ENCODE measurements around the gene CHD6. TPM values are rescaled to one million over a fixed set of nuclear protein-coding genes. Genes with fewer than 3 reads are reported as not detected.

CHD6 gene
- total RNA-seq, 1 experiment from 2014 or later = 51.1 TPM

DNA sequence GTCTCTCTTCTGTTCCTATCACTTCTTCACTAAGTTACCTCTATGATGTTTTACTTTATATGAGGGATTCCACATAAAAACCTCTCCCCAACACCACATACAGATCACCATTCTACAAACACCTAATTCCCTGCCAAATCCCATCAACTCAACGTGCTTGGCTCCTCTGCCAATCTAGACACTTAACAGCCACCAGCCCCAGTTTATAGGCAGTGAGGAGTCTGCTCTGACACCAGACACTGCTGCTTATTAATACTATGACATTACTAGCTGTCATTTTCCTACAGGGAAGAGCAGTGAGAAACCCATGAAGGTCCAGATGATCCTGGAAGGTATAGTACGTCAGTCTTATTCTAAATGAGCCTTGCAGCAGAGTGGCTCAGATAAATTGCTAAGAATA, 104.3 kb downstream of the CHD6 start:
- DNase-seq = no peak
- Histone ChIP-seq H3K4me2 (no peak overlapping the region), H3K9me3 (ENCODE audit: insufficient read depth, low read depth) (no peaks in the 10 kb centered on the region), H3K27me3 (ENCODE audit: insufficient read depth, low read depth) (no peaks in the 10 kb centered on the region), H2AFZ (no peak overlapping the region), H3K27ac (no peak overlapping the region), H3K4me1 (replicated peaks; ENCODE audit: insufficient read depth) (no peaks in the 10 kb centered on the region), H4K20me1 (ENCODE audit: insufficient read depth) (peaks cover 13% of the 10 kb centered on the region; the same call in 1 of the 2 replicates), H3F3A (ENCODE audit: insufficient read depth, low read depth) (no peaks in the 10 kb centered on the region), H3K36me3 (ENCODE audit: low read depth) (0 out of 2 replicates have a peak, but pooled peaks cover 7% of the 10 kb centered on the region), H3K9me2 (ENCODE audit: insufficient read depth) (no peaks in the 10 kb centered on the region), H3K4me3 (no peak overlapping the region), H3K79me2 (ENCODE audit: low read depth) (no peaks in the 10 kb centered on the region)
- TF ChIP-seq, protein P1, sequence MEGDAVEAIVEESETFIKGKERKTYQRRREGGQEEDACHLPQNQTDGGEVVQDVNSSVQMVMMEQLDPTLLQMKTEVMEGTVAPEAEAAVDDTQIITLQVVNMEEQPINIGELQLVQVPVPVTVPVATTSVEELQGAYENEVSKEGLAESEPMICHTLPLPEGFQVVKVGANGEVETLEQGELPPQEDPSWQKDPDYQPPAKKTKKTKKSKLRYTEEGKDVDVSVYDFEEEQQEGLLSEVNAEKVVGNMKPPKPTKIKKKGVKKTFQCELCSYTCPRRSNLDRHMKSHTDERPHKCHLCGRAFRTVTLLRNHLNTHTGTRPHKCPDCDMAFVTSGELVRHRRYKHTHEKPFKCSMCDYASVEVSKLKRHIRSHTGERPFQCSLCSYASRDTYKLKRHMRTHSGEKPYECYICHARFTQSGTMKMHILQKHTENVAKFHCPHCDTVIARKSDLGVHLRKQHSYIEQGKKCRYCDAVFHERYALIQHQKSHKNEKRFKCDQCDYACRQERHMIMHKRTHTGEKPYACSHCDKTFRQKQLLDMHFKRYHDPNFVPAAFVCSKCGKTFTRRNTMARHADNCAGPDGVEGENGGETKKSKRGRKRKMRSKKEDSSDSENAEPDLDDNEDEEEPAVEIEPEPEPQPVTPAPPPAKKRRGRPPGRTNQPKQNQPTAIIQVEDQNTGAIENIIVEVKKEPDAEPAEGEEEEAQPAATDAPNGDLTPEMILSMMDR (conservative IDR thresholded peaks at IDR 0.05) = no peak
- TF ChIP-seq EZH2 (IDR thresholded peaks at IDR 0.05; ENCODE audit: low read depth) = no peak
- ChIA-PET POLR2A (ENCODE audit: unreplicated experiment) (no interaction called here), CTCF (no interaction called here)
- intact Hi-C loops (cut with micrococcal nuclease; ENCODE audit: unreplicated experiment) = no loop called here
- BruUV-seq (replicated peaks) = no TSS peak

DNA sequence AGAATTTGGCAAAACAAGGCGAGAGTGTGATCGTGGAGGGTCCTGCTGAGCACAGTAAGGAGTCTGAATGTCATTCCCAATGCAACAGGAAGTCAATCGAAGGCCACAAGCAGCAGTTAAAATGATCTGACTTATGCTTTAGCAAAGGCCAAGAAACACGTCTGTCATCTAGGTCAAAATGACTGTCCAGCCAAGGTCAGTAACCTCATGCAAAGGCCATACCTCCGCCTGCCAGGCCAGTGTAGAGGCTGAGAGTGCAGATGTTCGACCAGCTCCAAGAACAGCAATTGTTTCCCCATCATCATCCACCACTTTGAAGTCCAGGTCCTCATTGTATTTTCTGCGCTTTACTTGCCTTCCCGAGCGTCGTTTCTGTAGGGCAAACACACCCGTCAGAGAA, 105.6 kb downstream of the CHD6 start:
- Histone ChIP-seq H3K4me2 (no peak overlapping the region), H3K9me2 (ENCODE audit: insufficient read depth) (no peaks in the 10 kb centered on the region), H3K27me3 (ENCODE audit: insufficient read depth, low read depth) (no peaks in the 10 kb centered on the region), H3K4me1 (replicated peaks; ENCODE audit: insufficient read depth) (no peaks in the 10 kb centered on the region), H3K9me3 (ENCODE audit: insufficient read depth, low read depth) (no peaks in the 10 kb centered on the region), H3K36me3 (ENCODE audit: low read depth) (0 out of 2 replicates have a peak, but pooled peaks cover 7% of the 10 kb centered on the region), H2AFZ (no peak overlapping the region), H3K4me3 (no peak overlapping the region), H3K79me2 (ENCODE audit: low read depth) (no peaks in the 10 kb centered on the region), H3F3A (ENCODE audit: insufficient read depth, low read depth) (no peaks in the 10 kb centered on the region), H3K27ac (no peak overlapping the region), H4K20me1 (ENCODE audit: insufficient read depth) (peaks cover 20% of the 10 kb centered on the region; the same call in 1 of the 2 replicates)
- TF ChIP-seq, protein P1 (conservative IDR thresholded peaks at IDR 0.05) = no peak
- no peak for TF ChIP-seq EZH2 (IDR thresholded peaks at IDR 0.05; ENCODE audit: low read depth)
- no peak for DNase-seq
- BruUV-seq (replicated peaks) = no TSS peak
- intact Hi-C loops (cut with micrococcal nuclease; ENCODE audit: unreplicated experiment) = no loop called here
- ChIA-PET POLR2A (ENCODE audit: unreplicated experiment) (no interaction called here), CTCF (no interaction called here)

DNA sequence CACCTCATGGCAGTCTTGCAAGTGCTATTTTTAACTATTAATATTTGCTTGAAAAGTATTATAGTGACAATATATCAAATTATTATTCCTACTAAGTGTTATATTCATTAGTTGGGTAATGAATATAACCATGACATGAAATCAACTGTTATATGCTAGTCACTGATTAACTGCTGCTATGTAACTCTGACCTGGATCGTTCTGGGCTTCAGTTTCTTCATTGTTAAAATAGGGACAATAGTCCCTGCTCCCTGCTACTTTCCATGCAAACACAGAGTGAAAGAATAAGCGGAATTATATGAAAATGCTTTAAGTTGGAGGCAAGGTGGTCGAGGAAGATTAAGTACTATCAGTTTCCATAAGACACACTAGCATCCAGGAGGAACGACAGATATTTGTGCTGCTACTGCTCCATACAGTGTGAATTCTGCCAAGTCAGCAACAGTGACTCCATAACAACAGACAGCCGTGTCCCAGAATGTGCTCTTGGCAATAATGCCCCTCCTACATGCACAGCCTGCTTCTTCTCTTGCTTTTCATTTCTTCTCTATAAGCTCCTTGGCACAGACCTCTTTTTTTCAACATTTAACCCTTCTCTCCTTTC, 107.2 kb downstream of the CHD6 start:
- no peaks in the 10 kb centered on the region for H3F3A ChIP-seq (ENCODE audit: insufficient read depth, low read depth)
- TF ChIP-seq, protein P1 (conservative IDR thresholded peaks at IDR 0.05) = no peak
- no peak for TF ChIP-seq EZH2 (IDR thresholded peaks at IDR 0.05; ENCODE audit: low read depth)
- ChIA-PET CTCF (no interaction called here), POLR2A (ENCODE audit: unreplicated experiment) (no interaction called here)
- no peaks in the 10 kb centered on the region for H3K79me2 ChIP-seq (ENCODE audit: low read depth)
- no peaks in the 10 kb centered on the region for H3K27me3 ChIP-seq (ENCODE audit: insufficient read depth, low read depth)
- H3K9me2 ChIP-seq (ENCODE audit: insufficient read depth) = no peaks in the 10 kb centered on the region
- intact Hi-C loops (cut with micrococcal nuclease; ENCODE audit: unreplicated experiment) = no loop called here
- no TSS peak for BruUV-seq (replicated peaks)
- no peak for DNase-seq
- H3K4me3 ChIP-seq = no peak overlapping the region
- no peak overlapping the region for H3K4me2 ChIP-seq
- H3K27ac ChIP-seq = no peak overlapping the region
- no peak overlapping the region for H2AFZ ChIP-seq
- H3K36me3 ChIP-seq (ENCODE audit: low read depth) = 0 out of 2 replicates have a peak, but pooled peaks cover 7% of the 10 kb centered on the region
- peaks cover 15% of the 10 kb centered on the region; the same call in 1 of the 2 replicates for H4K20me1 ChIP-seq (ENCODE audit: insufficient read depth)
- no peaks in the 10 kb centered on the region for H3K9me3 ChIP-seq (ENCODE audit: insufficient read depth, low read depth)
- no peaks in the 10 kb centered on the region for H3K4me1 ChIP-seq (replicated peaks; ENCODE audit: insufficient read depth)

Measured in PC-9 (cell line).